Activated effector memory CD4-positive, alpha-beta T cell treated with Interleukin-2 at 50 U/mL for 16 hours (primary cell): Measurements from ENCODE around the gene OR2V1.
"Not testable (repeated sequence)": the region's sequence is repeated elsewhere in the genome, so short reads cannot be mapped to it uniquely, and the experiment has no call there.

Experiments
- DNase-seq: peaks from one replicate; pipeline ENCODE4 v3.0.0-alpha.2; 2020

OR2V1 gene

DNA sequence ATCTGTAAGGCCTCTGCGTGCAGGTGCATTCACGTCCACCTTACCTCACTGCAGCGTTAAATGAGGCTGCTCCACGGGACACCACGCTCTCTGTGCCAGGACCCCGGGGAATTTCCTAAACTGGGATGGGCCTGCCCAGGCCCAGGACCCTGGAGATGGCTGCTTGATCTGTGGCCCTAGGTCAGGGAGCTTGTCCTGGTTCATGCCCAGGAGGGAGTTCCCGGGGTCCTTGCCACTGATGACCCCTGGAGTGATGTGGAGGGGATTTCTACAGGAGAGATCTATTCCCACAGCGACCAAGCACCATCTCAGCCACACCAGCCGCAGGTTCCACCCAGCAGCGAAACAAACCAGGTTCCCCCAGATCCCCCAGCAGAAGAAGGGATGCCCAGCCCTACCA, 3.5 kb downstream of the OR2V1 start:
- no peak for DNase-seq

DNA sequence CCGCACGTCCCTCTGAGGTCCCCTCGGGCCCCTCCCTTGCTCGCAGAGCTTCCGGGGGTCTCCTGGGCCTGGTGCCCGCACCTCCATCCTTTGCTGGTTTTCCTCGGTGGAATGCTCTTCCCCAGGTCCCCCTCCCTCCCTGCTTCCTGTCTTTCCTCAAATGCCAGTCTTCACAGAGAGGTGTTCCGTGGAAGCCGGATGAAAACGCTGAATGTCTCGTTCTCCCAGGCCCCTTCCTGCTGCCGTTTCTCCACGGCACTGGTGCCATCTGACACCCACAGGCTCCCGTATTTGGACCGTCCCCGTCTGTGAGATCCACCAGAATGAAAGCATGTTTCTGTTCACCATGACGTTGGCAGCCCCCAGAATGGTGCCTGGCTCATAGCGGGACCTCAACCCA, 4.1 kb downstream of the OR2V1 start:
- no peak for DNase-seq

DNA sequence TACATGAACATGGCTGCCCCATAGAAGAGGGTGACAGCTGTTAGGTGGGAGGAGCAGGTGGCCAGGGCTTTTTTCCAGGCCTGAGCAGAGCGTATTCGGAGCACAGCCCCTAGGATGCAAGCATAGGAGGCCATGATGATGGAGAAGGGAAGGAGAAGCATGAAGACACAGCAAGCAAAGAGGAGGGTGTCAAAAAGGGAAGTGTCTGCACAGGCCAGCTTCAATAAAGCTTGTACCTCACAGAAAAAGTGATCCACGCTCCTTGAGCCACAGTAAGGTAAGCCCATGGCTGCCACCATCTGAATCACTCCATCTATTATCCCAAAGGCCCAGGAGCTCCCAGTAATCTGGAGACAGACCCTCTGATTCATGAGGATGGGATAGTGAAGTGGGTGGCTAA, 6.4 kb downstream of the OR2V1 start:
- no peak for DNase-seq

DNA sequence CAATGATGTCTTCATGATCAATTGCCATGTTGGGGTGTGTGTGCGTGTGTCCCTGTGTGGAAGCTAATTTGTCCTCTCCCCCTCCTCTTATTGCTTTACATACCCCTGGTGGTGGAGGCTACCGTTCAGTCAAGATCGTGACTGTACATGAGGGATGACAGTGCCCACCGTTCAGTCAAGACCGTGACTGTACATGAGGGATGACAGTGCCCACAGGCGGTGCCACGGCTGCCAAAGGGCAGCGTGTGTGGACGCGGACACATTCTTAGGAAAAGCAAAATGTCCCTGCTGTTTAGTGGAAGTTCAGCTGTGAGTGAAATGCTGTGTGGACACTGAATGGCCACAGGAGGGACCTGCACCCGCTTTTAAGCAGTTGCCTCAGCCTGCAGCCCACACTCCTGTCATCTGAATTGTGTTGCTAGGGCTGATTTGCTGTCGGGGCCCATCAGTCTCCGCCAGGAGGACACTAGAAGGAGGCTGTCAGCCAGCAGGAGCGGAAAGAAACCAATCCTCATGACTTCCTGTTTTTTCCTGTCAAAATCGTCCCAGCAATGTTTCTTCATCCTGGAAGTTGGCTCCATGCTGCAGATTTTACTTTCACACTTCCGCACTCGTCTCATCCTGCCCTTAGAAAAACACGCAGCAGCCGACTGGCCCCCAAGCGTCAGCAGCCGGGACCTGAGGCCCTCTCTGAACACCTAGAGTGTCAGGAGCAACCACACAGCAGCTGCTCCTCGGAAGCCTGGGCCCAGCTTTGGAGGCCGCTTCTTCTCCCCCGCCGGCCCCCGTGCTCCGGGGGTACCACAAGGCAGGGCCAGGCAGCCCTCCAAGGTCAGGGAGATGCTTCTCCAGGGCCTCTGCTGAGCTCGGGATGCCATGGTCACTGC, 9.1 kb downstream of the OR2V1 start:
- no peak for DNase-seq

DNA sequence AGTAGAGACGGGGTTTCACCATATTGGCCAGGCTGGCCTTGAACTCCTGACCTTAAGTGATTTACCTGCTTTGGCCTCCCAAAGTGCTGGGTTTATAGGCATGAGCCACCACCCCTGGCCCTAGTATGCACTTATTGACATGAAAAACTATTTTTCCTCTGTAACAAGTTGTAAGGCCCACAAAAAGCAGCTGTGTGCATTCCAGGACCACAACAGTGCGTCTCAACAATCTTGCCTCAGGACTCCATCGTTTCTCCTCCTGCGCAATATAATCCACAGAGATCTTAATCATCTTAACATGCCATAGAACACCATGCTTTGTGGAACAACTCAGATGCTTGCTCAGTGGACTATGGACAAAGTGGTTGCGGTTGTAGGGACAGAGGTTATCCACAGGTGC, 10.2 kb downstream of the OR2V1 start:
- DNase-seq: no peak

DNA sequence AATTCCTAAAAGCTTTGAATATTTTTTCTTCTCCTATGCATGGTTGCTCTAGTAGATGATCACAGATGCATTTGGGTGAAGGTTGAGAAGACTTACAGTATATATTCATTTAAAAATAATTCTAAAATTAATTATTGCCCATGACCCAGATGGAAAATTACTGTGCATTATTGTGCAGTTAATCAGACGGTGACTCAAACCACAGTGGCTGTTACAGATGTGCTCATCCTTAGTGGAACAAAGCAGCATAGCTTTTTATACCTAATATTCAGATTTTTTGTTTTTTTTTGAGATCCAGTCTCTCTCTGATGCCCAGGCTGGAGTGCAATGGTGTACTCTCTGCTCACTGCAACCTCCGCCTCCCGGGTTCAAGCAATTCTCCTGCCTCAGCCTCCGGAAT, 10.7 kb downstream of the OR2V1 start:
- DNase-seq: no peak

DNA sequence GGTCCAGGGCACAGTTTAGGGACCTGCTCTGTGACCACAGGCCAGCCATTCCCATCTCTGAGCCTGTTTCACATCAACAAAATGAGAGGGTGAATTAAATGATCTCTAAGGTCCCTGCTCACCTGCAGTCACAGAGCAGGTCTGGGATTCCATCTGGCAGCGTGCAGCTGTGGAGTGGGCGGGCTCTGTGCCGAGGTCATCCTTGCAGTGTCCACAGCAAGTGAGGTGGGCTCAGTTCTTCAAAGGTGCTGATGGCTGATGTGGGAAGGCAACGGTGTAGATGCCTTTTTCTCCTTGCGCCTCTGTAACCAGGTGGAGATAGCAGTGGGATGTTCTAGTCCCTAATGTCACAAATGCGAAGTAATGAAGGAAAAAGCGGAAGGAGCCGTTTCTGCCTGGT, 11.9 kb downstream of the OR2V1 start:
- no peak for DNase-seq

DNA sequence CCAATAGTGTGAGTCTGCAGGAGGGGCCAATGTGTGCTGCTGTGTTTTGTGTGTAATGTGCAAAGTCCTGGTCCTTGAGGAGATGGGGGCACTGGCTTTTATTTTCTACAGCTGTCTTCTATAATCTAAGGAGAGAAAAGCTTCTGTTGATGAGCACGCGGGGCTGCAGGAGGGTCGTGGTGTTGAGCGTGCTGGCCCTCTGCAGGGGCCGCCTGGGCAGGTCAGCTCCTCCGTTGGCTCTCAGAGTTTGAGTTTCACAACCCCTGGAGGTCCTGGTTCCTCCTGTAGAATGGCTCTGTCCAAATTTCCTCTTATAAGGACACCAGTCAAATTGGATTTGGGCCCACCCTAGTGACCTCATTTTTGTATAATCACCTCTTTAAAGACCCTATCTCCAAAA, 12.6 kb downstream of the OR2V1 start:
- DNase-seq: no peak

DNA sequence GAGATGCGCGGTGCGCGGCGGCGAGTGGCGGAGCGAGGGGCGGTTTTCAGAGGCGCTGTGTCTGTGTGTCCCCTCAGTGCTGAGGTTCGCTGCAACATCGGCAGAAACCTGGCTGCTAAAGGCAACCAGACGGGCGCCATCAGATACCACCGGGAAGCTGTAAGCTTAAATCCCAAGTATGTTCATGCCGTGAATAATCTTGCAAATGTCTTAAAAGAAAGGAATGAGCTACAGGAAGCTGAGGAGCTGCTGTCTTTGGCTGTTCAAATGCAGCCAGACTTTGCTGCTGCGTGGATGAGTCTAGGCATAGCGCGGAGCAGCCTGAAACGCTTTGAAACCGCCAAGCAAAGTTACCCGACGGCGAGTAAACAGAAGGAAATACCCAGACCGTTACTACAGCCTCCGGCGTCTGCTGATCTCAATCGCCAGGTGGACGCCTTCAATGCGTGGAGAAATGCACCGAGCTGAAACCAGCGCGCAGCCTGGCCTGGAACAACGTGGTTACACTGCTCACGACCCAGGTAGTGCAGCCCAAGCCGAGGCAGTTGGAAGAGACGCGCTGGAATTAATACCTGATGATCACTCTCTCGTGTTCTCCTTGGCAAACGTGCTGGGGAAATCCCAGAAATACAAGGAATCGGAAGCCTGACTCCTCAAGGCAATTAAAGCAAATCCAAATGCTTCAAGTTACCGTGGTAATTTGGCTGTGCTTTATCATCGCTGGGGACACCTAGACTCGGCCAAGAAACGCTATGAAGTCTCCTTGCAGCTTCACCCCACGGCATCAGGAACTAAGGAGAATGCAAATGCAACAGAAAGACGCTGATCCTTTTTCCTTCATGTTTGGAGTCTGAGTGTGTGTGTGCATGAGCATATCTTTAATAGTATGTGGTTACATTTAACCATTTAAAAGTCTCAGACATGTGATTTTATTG, 15.9 kb downstream of the OR2V1 start:
- no peak for DNase-seq

DNA sequence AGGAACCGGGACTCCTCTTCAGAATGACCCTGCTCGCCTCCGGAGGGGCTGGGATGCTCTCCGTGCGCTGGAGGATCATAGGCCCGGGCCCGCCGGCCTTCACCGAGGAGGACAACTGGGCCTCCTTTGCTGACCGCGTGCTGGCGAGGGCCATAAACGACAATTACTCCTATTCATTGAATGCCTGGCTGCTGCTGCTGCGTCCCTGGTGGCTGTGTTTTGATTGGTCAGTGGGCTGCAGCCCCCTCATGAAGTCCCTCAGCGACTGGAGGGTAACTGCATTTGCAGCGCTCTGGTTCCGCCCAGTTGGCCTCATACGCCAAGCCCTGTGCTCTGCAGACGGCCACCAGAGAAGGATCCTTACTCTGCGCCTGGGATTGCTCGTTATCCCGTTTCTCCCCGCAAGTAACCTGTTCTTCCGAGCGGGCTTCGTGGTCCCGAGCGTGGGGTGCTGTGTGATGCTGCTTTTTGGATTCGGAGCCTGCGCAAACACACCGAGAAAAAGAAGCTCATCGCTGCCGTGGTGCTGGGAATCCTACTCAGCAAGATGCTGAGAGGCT, 16.6 kb downstream of the OR2V1 start:
- no peak for DNase-seq

DNA sequence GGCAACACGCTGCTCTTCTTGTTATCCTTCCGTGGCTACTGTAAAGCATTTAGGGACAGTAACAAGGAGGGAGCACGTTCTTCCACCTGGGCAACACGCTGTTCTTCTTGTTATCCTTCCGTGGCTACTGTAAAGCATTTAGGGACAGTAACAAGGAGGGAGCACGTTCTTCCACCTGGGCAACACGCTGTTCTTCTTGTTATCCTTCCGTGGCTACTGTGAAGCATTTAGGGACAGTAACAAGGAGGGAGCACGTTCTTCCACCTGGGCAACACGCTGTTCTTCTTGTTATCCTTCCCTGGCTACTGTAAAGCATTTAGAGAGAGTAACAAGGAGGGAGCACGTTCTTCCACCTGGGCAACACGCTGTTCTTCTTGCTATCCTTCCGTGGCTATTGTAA, 17.4 kb downstream of the OR2V1 start:
- not testable (repeated sequence) for DNase-seq

DNA sequence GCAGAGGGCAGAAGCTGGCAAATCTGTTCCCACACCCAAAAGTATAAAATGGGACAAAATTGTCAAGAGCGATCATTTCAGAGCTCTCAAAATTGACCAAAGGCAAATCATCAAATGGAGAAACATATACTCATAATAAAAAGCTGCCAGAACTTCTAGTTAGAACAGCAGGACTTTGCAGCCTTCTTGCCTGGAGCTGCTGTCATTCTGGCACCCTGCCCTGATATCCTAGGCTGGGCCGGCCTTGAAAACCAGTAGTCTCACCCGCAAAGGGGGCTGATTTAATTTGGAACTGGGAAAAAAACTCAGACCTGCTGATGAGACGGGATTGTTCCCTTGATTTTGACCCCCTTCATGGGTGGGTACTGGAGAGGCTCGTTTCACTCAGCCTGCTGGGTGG, 18.5 kb downstream of the OR2V1 start:
- no peak for DNase-seq

DNA sequence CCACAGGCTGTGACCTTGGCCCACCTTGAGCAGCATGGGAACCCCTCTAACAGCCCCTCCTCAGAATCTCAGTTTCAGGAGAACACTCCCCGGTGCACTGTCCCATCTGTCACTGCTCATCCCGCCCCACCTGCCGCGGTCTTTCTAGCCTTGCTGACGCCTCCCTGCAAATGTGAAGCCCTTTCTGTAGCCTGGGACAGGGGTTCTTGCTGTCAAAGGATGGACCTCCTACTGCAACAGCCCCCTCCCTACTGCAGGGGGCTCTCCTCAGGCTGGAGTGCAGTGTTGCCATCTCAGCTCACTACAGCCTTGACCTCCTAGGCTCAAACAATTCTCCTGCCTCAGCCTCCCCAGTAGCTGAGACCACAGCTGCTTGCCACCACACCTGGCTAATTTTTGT, 20.0 kb downstream of the OR2V1 start:
- DNase-seq: no peak

DNA sequence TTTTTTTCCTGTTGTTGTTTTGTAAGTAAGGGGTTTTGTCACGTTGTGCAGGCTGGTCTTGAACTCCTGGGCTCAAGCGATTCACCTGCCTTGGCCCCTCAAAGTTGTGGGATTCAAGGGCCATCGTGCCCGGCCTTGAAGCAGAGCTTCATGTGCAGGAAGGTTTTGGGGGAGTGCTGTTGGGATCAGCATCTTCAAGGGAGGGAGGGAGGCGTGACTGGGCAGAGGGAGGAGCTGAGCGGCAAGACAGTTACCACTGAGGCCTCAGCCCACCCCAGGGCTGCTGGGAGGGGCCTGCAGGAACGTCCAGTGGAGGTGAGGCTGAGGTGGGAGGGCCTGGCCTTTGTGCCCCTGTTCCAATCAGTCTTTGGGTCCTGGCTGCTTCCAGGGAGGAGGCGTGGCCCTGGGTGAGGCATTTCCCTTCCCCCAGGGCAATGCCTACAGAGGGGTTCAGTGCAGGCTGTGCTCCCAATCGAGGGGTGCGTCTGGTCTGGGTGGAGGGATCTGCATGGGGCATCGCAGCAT, 21.4 kb downstream of the OR2V1 start:
- DNase-seq: no peak

DNA sequence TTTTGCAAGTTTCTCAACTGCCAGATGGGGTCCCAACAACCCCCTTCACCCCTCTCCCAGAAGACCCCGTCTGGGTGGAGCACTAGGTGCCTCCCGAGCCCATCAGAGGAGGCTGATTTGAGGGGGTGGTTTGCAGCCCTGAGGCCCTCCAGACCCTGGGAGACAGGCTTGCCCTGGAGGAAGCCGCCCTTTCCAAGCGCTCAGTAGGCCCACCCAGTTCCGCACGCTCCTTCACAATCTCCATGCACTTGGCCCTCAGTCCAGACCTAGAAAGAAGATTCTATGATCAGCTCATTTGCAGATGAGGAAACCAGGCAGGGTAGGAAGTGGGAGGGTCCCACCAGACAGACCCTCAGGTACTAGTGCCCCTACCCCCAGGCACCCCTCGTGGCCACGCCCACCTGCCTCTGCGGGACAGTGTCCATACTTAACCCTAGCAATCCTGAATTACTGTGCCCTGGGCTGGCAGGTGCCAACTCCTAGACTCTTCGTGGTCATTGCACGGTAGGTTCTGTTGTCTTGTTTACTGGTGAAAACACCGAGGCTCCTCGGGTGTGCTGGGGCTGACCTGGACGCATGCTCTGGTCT, 22.3 kb downstream of the OR2V1 start:
- no peak for DNase-seq

DNA sequence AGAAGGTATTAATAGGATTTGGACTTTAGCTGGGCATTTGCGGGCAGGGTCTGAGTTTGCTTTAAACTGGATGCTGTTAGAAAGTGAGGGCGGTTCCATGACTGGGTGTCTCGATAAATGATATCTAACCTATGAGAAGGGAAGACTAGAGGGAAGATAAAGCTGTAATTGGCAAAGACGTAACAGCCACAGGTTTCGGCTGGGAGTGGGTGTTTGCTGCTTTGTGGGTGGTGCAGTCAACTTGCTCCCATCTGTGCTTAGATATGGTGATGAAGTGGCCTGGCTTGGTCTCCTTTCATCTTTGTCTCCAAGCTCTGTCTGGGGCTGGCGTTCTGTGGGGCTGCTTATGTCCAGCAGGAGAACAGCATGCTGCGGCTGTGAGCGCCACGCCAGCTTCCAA, 23.3 kb downstream of the OR2V1 start:
- no peak for DNase-seq

DNA sequence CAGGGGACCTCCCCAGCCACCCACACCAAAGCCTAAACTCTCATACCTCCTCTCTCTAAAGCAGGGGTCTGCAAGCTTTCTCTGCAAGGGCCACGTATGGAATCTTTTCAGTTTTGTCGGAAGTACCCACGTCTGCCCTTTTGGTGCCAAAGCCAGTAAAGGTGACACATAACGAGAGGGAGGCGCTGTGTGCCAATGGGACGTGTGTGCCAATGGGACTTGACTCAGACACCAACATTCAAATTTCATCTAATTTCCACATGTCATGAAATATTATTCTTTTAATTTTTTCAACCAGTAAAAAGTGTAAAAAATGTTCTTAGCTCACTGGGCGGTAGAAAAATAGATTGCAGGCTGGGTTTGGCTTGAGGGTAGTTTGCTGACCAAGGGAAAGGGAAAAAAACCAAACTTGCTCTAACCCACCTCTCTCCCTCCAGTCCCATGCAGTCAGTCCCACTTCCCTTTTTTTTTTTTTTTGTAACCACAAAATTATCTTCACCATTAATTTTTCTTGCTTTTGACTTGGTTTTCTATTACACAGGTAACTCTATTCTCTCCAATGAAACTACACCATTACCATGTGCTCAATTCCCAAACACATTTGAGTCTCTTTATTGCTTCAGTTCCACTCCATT, 25.5 kb downstream of the OR2V1 start:
- no peak for DNase-seq

DNA sequence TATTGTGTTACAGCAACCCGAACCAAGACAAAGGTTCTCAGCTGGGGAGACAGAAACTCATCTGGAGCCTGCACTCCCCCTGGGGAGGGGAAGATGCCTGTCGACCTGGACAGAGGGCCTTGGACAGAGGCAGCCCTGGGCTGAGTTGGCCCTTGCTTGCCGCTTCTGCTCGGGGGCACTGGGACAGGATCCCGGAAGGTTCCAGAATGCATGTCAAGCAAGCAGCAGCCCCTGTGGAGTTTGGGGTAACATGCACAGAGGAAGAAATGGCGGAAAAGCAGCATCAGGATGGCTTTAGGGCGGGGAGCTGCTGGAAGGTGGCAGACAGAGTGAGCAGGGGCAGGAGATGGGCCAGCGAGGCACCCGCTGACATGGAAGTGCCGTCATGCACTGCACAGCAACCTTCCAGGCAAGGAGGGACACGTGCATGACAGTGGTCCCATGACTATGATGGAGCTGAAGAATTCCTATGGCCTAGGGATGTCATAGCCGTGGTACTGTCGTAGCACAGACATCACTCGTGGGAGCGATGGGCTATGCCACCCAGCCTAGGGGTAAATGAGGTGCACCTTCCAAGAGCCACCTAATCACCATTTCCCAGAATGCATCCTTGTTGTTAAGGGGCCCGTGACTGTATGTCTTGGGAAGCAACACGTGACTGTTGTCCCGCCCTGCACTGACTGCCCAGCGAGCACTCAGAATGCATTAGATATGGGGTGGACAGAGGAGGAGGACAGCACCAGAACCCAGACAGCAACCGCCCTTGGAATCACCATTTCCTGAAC, 26.2 kb downstream of the OR2V1 start:
- not testable (repeated sequence) for DNase-seq

DNA sequence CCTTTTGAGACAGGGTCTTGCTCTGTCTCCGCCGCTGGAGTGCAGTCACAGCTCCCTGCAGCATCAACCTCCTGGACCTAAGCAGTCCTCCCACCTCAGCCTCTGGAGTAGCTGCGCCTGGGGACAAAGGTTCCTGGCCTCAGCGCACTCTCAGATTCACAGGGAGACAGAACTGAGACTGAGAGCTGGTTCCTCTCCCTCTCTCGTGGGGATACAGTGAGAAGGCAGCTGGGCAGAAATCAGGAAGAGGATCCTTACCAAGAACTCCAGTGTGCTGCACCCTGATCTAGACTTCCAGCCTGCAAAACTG, 26.8 kb downstream of the OR2V1 start:
- DNase-seq: not testable (repeated sequence)

DNA sequence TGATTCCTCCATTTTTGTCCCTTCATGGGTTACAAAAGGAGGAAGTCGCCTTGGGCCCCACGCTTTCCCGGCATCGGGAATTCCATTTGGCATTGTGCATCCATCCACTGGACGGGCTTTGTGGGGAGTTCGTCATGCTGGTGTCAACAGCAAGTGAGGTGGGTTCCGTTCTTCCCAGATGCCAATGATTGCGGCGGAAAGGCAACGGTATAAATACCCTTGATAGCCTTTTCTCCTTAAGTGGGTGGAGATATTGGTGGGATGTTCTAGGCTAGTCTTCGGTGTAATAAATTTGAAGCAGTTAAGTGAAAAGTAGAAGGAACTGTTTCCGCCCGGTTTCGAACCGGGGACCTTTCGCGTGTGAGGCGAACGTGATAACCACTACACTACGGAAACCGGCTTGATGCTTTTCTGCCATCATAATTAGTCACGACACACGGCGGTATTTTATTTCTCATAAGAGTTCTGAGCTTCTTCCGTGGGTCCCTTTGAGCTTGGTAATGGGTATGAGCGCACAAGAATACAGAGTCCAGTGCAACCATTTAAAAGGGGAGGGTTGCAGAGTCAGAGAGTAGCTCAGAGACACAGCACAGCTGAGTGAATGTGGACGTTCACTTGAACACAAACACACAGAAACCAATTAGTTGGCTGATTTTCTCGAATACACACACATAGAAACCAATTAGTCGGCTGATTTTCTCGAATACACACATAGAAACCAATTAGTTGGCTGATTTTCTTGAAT, 28.9 kb downstream of the OR2V1 start:
- not testable (repeated sequence) for DNase-seq

DNA sequence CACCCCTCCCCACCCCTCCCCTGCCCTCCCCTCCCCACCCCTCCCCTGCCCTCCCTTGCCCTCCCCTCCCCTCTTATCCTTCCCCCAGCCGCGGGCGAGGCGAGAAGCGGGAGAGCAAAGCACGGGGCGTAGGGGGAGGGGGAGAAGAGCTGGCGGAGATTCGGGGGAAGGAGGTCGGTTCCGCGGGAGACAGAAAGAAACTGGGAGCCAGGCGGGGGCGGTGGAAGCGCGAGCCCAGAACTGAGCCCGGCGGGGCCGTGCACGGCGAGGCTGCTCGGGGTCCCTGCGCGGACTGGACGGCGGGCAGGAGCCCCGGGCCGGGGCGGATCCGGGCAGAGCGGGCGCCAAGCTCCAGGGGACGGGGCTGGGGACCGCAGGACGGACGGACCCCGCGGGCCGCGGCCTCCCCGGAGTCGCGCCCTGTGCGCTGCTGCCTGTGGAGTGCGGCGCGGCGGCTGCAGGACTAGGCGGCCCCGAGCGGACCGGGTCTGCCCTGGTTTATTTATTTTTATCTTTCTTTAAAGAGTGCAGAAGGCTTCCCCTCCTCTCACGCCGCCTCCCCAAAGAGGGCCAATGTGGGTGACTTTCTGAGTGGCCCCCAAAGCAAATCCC, 29.8 kb downstream of the OR2V1 start:
- not testable (repeated sequence) for DNase-seq
